ENCODE results near the gene NUDCD2.

The NUDCD2 gene

DNA sequence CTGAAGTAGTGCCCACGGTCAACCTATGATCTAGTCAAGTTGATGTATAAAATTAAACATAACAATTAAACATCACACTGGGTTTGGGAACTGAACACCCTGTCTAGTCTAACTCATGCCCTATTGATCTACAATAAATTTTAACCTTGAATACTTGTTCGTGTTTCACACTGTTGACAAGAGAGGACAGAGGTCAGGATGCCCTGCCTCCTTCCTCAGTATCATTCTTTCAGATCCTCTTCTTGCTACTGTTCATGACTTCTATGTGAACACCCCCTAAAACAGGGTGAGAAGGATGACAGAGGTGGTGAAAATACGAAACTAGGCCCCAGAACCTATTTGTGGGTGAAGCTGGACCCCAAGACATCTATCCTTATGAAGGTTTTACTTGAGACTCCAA lies 37.4 kb upstream of the NUDCD2 start:
- no peaks in the 10 kb centered on the region for H3K27me3 Mint-ChIP-seq
- no peak overlapping the region for H3K27ac Mint-ChIP-seq (ENCODE audit: low read depth)
- ATAC-seq (replicated peaks; ENCODE audit: extremely low read depth, poor library complexity, severe bottlenecking) = no peak
- H3K4me1 Mint-ChIP-seq = no peaks in the 10 kb centered on the region
- DNase-seq (ENCODE audit: low spot score in 2 of 2) = no peak
- H3K4me3 Mint-ChIP-seq = no peak overlapping the region
- H3K9me3 Mint-ChIP-seq = no peaks in the 10 kb centered on the region
- peaks cover 3% of the 10 kb centered on the region for H3K36me3 Mint-ChIP-seq (ENCODE audit: insufficient read depth)

DNA sequence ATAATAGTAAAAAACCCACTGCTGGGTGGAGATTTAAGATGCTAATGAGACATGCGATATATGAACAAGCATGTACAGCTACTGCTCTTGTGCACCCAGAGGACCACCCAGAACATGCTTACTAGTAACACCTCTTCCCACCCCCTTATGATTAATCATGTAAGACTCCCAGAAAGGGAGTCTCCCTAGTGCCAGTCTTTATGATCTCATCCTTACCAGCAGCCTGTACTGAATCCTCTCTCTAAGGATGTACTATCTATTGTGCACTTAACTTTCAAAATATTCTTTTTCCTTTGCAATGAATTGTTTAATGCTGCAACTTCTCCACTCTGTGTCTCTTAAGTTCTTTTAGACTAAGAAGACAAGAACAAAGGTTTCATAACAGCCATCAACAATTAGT lies 36.4 kb upstream of the NUDCD2 start:
- Mint-ChIP-seq H3K27ac (ENCODE audit: low read depth) (no peak overlapping the region), H3K36me3 (ENCODE audit: insufficient read depth) (peaks cover 3% of the 10 kb centered on the region), H3K4me3 (no peak overlapping the region), H3K9me3 (no peaks in the 10 kb centered on the region), H3K4me1 (no peaks in the 10 kb centered on the region), H3K27me3 (no peaks in the 10 kb centered on the region)
- DNase-seq (ENCODE audit: low spot score in 2 of 2) (no peak), ATAC-seq (replicated peaks; ENCODE audit: extremely low read depth, poor library complexity, severe bottlenecking) (no peak)

DNA sequence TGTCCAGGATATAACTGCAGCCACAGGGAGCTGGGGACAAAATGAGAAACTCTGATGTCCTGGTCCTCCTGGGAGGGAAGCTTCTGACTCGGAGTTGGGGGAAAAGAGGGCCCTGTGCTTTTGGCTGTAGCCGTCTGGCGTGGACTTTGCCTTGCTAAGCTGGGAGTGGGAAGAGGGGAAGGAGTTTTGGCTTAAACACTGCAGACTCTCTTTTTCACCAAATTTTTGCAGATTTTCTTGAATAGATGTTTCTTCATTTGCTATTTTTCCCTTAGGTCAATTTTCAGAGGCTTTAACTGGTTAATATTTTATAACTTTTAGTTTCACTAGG lies 29.8 kb upstream of the NUDCD2 start:
- peaks cover 4% of the 10 kb centered on the region for H3K36me3 Mint-ChIP-seq (ENCODE audit: insufficient read depth)
- no peak overlapping the region for H3K27ac Mint-ChIP-seq (ENCODE audit: low read depth)

DNA sequence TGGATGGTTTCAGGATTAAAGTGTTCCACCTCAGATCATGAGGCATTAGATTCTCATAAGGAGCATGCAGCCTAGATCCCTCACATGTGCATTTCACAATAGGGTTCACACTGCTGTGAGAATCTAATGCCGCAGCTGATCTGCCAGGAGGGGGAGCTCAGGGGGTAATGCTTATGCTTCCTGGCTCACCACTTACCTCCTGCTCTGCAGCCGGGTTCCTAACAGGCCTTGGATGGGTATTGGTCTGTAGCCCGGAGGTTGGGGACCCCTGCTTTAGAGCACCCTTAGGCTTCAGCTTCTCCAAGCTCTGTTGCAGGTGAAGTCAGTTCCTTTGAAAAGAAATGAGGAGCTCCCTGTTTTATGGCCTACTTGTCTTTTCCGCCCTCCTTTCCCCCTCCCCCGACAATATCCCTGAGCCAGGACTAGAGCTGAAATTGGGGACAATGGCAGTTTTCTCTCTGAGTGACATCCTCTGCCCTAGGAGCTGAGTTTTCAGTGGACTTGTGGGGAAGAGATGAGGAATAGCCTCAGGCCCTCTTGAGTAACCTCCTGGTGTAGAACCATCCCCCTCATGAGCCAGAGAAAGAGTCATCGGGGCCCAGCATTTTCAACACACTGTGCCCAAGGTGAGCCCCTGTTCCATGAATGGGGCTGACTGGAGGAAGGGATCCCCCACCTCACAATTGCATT lies 29.3 kb upstream of the NUDCD2 start:
- Mint-ChIP-seq H3K4me3 (no peak overlapping the region), H3K27me3 (no peaks in the 10 kb centered on the region), H3K27ac (ENCODE audit: low read depth) (no peak overlapping the region), H3K4me1 (no peaks in the 10 kb centered on the region), H3K36me3 (ENCODE audit: insufficient read depth) (peaks cover 4% of the 10 kb centered on the region), H3K9me3 (no peaks in the 10 kb centered on the region)
- DNase-seq (ENCODE audit: low spot score in 2 of 2) = no peak
- ATAC-seq (replicated peaks; ENCODE audit: extremely low read depth, poor library complexity, severe bottlenecking) = no peak

More for the DNA sequence above, 29.8 kb upstream of the NUDCD2 start:
- no peak for DNase-seq (ENCODE audit: low spot score in 2 of 2)
- Mint-ChIP-seq H3K4me1 (no peaks in the 10 kb centered on the region), H3K9me3 (no peaks in the 10 kb centered on the region), H3K27me3 (no peaks in the 10 kb centered on the region), H3K4me3 (no peak overlapping the region)
- no peak for ATAC-seq (replicated peaks; ENCODE audit: extremely low read depth, poor library complexity, severe bottlenecking)

DNA sequence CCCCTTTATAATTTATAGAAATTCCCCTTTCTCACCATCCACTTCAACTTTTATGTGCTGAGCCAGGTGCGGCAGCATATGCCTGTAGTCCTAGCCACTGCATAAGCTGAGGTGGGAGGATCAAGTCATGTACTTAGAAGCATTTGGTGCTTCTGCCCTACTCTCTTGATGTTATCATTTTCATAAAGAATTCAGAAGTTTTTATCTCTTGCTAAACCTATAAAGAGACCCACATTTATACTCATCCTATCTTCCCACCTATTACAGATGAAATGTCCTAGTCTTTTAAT lies 19.0 kb upstream of the NUDCD2 start:
- peaks cover 3% of the 10 kb centered on the region for H3K36me3 Mint-ChIP-seq (ENCODE audit: insufficient read depth)
- no peaks in the 10 kb centered on the region for H3K9me3 Mint-ChIP-seq

DNA sequence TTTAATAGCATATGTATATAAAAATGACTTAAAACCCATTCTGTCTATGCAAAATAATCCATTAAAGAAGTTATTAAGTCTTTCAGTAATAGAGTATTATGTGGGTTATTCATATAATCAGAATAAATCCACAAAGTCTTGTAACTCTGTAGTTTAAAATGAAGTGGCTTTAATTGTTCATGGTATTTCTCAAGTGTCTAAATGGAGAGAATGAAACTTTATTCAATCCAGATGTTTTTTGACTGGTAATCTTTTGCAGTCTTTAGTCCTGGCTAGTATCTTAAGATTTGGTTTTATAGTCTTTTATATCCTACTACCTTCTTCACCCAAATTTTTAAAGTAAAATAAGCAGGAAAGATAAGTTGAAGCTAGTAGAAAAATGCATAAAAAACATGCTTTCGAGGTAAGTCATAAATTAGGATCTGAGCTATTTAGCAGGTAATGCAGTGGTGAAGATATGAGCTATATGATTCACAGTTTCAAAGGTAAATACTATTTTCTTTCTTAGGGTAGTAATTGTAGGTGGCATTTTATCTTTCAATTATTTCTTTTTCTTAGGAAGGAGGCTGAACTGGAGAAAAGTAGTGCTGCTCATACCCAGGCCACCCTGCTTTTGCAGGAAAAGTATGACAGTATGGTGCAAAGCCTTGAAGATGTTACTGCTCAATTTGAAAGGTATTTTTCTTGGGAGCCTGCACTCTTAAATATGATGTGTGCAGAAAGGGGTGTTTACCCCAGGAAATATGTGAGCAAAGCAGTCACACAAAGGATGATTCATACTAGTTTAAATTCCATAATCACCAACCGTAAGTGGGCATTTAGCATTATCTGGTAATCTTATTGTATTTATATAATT lies 18.5 kb upstream of the NUDCD2 start:
- no peak for ATAC-seq (replicated peaks; ENCODE audit: extremely low read depth, poor library complexity, severe bottlenecking)
- no peaks in the 10 kb centered on the region for H3K27me3 Mint-ChIP-seq
- H3K4me3 Mint-ChIP-seq = no peak overlapping the region
- H3K4me1 Mint-ChIP-seq = no peaks in the 10 kb centered on the region
- H3K27ac Mint-ChIP-seq (ENCODE audit: low read depth) = peak overlapping the region; percentile 7
- DNase-seq (ENCODE audit: low spot score in 2 of 2) = no peak
- H3K36me3 Mint-ChIP-seq (ENCODE audit: insufficient read depth) = peaks cover 3% of the 10 kb centered on the region
- no peaks in the 10 kb centered on the region for H3K9me3 Mint-ChIP-seq

More for the DNA sequence above, 19.0 kb upstream of the NUDCD2 start:
- Mint-ChIP-seq H3K27ac (ENCODE audit: low read depth) (peak overlapping the region; percentile 7), H3K4me1 (no peaks in the 10 kb centered on the region), H3K27me3 (no peaks in the 10 kb centered on the region), H3K4me3 (no peak overlapping the region)
- DNase-seq (ENCODE audit: low spot score in 2 of 2) (no peak), ATAC-seq (replicated peaks; ENCODE audit: extremely low read depth, poor library complexity, severe bottlenecking) (no peak)

DNA sequence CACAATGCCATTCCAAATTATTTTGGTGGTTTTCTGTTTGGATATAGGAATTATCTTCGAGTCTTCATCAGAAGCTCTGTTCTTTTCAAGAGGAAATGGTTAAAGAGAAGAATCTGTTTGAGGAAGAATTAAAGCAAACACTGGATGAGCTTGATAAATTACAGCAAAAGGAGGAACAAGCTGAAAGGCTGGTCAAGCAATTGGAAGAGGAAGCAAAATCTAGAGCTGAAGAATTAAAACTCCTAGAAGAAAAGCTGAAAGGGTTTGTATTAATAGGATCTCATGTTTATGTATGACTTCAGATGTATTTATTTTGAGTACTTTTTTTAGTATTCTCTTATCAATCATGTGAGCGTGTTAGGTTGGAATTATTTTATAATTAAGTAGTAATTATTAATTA lies 15.5 kb upstream of the NUDCD2 start:
- Mint-ChIP-seq H3K4me3 (no peak overlapping the region), H3K9me3 (no peaks in the 10 kb centered on the region), H3K36me3 (ENCODE audit: insufficient read depth) (peaks cover 3% of the 10 kb centered on the region), H3K27ac (ENCODE audit: low read depth) (no peak overlapping the region), H3K27me3 (no peaks in the 10 kb centered on the region), H3K4me1 (no peaks in the 10 kb centered on the region)
- DNase-seq (ENCODE audit: low spot score in 2 of 2) = no peak
- no peak for ATAC-seq (replicated peaks; ENCODE audit: extremely low read depth, poor library complexity, severe bottlenecking)

DNA sequence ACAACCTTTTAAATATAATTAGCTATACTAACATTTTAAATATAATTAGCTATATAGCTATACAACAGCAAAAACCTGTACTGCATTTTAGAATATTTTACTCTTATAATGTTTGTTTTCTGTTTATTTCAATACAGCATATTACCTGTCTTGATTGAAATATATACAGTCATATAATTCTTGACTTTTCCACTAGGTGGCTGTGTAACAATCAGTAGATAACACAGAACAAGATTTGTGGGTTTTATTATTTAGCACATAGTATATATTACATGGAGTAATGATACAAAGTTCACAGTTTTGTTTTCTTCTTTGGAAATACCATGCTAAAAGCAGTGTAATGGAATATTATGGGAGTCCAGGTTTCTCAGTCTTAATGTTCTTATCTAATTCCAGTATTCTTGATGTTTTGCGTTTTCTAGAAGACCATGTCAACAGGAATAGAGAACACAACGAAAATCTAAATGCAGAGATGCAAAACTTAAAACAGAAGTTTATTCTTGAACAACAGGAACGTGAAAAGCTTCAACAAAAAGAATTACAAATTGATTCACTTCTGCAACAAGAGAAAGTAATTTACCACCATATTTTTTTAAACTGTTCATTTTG lies 13.8 kb upstream of the NUDCD2 start:
- Mint-ChIP-seq H3K4me3 (no peak overlapping the region), H3K27ac (ENCODE audit: low read depth) (no peak overlapping the region), H3K4me1 (no peaks in the 10 kb centered on the region), H3K9me3 (no peaks in the 10 kb centered on the region), H3K27me3 (no peaks in the 10 kb centered on the region), H3K36me3 (ENCODE audit: insufficient read depth) (peaks cover 4% of the 10 kb centered on the region)
- DNase-seq (ENCODE audit: low spot score in 2 of 2) = no peak
- peak; percentile 70 for ATAC-seq (replicated peaks; ENCODE audit: extremely low read depth, poor library complexity, severe bottlenecking)

DNA sequence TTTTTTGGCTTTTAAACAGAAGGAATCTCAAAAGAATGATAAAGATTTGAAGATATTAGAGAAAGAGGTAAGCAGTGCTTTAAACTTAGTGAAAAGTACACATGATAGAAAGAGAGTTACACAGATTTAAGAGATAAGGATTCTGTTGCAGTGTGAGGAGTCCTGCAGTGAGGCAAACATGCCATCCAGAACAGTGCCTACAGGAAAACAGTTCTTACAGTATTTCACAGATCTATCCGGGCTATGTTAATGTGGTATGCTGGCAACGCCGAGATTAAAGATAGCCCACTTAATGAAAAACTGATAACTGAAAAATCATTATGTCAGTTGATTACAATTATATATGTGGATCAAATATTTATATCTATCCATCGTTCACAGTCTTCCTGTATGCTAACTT lies 7.8 kb upstream of the NUDCD2 start:
- Mint-ChIP-seq H3K36me3 (ENCODE audit: insufficient read depth) (peaks cover 6% of the 10 kb centered on the region), H3K27me3 (no peaks in the 10 kb centered on the region)
- DNase-seq (ENCODE audit: low spot score in 2 of 2) = no peak

DNA sequence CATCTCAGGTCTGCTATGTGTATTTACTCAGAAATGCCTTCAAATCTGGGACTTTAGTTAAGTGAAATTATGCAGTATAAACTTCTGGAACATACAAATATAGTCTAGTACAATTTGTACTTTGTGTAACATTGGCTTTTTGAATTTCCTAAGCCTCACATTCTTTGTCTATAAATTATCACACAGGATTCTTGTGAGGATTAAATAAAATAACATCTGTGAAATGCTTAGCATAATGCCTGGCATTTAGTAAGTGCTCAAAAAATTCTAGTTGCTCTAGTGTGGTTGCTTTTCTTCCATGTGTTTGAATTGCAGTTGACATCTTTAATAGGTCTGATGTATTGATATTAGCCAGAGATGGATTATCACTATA lies 3.1 kb upstream of the NUDCD2 start:
- Mint-ChIP-seq H3K27ac (ENCODE audit: low read depth) (no peak overlapping the region), H3K4me3 (no peak overlapping the region)
- no peak for DNase-seq (ENCODE audit: low spot score in 2 of 2)

More for the DNA sequence above, 7.8 kb upstream of the NUDCD2 start:
- no peak for ATAC-seq (replicated peaks; ENCODE audit: extremely low read depth, poor library complexity, severe bottlenecking)
- Mint-ChIP-seq H3K4me1 (no peaks in the 10 kb centered on the region), H3K9me3 (no peaks in the 10 kb centered on the region), H3K4me3 (no peak overlapping the region), H3K27ac (ENCODE audit: low read depth) (no peak overlapping the region)

DNA sequence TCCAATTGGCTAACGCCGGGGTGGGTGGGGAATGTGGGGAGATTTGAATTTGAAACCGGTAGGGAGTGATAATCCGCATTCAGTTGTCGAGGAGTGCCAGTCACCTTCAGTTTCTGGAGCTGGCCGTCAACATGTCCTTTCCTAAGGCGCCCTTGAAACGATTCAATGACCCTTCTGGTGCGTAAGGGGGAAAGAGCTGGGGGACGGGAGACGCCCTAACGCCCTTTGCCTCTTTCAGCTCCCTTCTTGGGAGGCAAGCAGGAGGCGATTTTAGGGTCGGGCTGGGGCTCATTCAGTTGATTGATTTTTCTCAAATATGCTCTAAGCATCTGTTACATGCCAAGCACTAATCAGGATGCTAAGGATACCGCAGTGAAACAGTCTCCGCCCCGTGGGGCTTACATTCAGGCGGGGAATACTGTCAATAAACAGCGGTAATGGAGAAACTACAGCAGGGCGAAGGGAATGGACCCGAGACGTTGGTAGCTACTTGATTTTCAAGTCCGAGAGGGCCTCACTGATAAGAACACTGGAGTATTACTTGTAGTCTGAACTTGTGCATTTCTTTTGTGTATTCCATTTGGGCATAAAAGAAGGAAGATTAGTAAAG lies 765 bp upstream of the NUDCD2 start, which contains the start of gene HMMR:
TSS of gene HMMR (plus strand) at position 71 of the 610 bp plus-strand sequence. CDS start at position 132, 61 bp downstream.
- Mint-ChIP-seq H3K27ac (ENCODE audit: low read depth) (peak within 1 kb of the TSS; percentile 99), H3K9me3 (no peaks in the 10 kb centered on the region), H3K4me1 (peaks cover 35% of the 10 kb centered on the region), H3K36me3 (ENCODE audit: insufficient read depth) (peaks cover 36% of the 10 kb centered on the region), H3K27me3 (no peaks in the 10 kb centered on the region), H3K4me3 (peak within 1 kb of the TSS; percentile 95)
- no peak for DNase-seq (ENCODE audit: low spot score in 2 of 2)
- ATAC-seq (replicated peaks; ENCODE audit: extremely low read depth, poor library complexity, severe bottlenecking) = no peak

More for the DNA sequence above, 3.1 kb upstream of the NUDCD2 start:
- H3K4me1 Mint-ChIP-seq = peaks cover 20% of the 10 kb centered on the region
- H3K9me3 Mint-ChIP-seq = no peaks in the 10 kb centered on the region
- H3K27me3 Mint-ChIP-seq = no peaks in the 10 kb centered on the region
- ATAC-seq (replicated peaks; ENCODE audit: extremely low read depth, poor library complexity, severe bottlenecking) = no peak
- H3K36me3 Mint-ChIP-seq (ENCODE audit: insufficient read depth) = peaks cover 28% of the 10 kb centered on the region

DNA sequence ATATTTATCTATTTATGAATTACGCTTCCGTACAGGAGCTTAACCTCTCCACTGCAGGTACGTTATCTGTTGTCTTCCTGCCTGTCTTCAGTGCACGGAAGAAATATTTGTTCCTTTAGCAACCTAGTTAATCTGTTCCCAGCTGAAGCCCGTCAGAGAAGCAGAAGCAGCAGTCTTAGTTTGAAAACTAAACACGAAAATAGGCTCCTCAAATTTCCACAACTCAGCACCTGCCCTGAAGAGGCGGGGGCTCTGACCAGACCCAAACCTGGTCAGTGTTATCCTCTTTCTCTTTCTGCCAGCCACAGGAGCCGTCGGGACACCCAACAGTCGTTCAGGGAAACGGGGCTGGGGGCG lies 462 bp downstream of the NUDCD2 start:
- Mint-ChIP-seq H3K27ac (ENCODE audit: low read depth) (peak overlapping the region; percentile 99), H3K27me3 (no peaks in the 10 kb centered on the region), H3K36me3 (ENCODE audit: insufficient read depth) (peaks cover 43% of the 10 kb centered on the region), H3K4me3 (peak overlapping the region; percentile 95), H3K4me1 (peaks cover 43% of the 10 kb centered on the region), H3K9me3 (no peaks in the 10 kb centered on the region)
- DNase-seq (ENCODE audit: low spot score in 2 of 2) (no peak), ATAC-seq (replicated peaks; ENCODE audit: extremely low read depth, poor library complexity, severe bottlenecking) (no peak)

Measured in central memory CD8-positive, alpha-beta T cell (primary cell).